NT2/D1 (cell line): ENCODE measurements around the gene DNAJC18.
A peak's percentile ranks its signal among the peaks of the same experiment; 100 is the strongest.

ENCODE experiments used
- DNase-seq: peaks from one replicate; pipeline ENCODE4 v3.0.0-alpha.2; 2011; ENCODE audit warnings: low read depth, low spot score
- H3K27me3 ChIP-seq: 2 replicates; pipeline ENCODE4 v1.6.0; 2011; ENCODE audit warnings: mild to moderate bottlenecking; ENCODE audit not compliant: insufficient read length, insufficient read depth
- H3K36me3 ChIP-seq: 2 replicates; pipeline ENCODE4 v1.6.1; 2011; ENCODE audit warnings: mild to moderate bottlenecking, low read length, mixed read lengths; ENCODE audit not compliant: insufficient read depth, insufficient read length
- H3K4me1 ChIP-seq: 2 replicates; pipeline ENCODE4 v1.5.1; 2011; ENCODE audit not compliant: insufficient read depth, insufficient read length
- H3K4me3 ChIP-seq: 2 replicates; pipeline ENCODE4 v1.5.1; 2011; ENCODE audit warnings: low read depth; ENCODE audit not compliant: insufficient read length
- H3K9ac ChIP-seq: 2 replicates; pipeline ENCODE4 v1.6.0; 2011; ENCODE audit warnings: low read depth; ENCODE audit not compliant: insufficient read length
- H3K9me3 ChIP-seq: 2 replicates; pipeline ENCODE4 v1.5.1; 2011; ENCODE audit warnings: mild to moderate bottlenecking, low read length; ENCODE audit not compliant: insufficient read depth
- SUZ12 ChIP-seq: IDR thresholded peaks from 2 replicates; pipeline ENCODE4 v1.6.1; 2011; ENCODE audit not compliant: insufficient read length, insufficient read depth; ENCODE audit errors: extremely low read depth
- YY1 ChIP-seq: IDR thresholded peaks from 2 replicates; pipeline ENCODE4 v1.6.1; 2011; ENCODE audit not compliant: insufficient read length, insufficient read depth
- ZNF274 ChIP-seq: IDR thresholded peaks from 2 replicates; pipeline ENCODE4 v1.6.1; 2011; ENCODE audit warnings: mild to moderate bottlenecking, low read depth, low read length

DNAJC18 gene

GRCh38 chr5:139431706-139432105 lies 7.6 kb downstream of the DNAJC18 start:
- no peaks in the 10 kb centered on the region for H3K9me3 ChIP-seq
- no peak for DNase-seq
- no peak for TF ChIP-seq SUZ12
- TF ChIP-seq ZNF274 = no peak
- no peak for TF ChIP-seq YY1
- no peak overlapping the region for H3K9ac ChIP-seq
- no peaks in the 10 kb centered on the region for H3K4me1 ChIP-seq
- no peak overlapping the region for H3K4me3 ChIP-seq
- H3K36me3 ChIP-seq = peaks cover 15% of the 10 kb centered on the region
- no peaks in the 10 kb centered on the region for H3K27me3 ChIP-seq

- Histone ChIP-seq H3K36me3 (peaks cover 24% of the 10 kb centered on the region), H3K9ac (no peak overlapping the region), H3K27me3 (no peaks in the 10 kb centered on the region), H3K4me3 (no peak overlapping the region), H3K9me3 (no peaks in the 10 kb centered on the region), H3K4me1 (no peaks in the 10 kb centered on the region)
- no peak for DNase-seq
- TF ChIP-seq YY1 = no peak
- no peak for TF ChIP-seq SUZ12
- TF ChIP-seq ZNF274 = no peak
Measured at GRCh38 chr5:139430015-139430414, 9.3 kb downstream of the DNAJC18 start.

GRCh38 chr5:139426203-139426885 lies 13.0 kb downstream of the DNAJC18 start:
- Histone ChIP-seq H3K36me3 (peaks cover 39% of the 10 kb centered on the region), H3K9me3 (no peaks in the 10 kb centered on the region), H3K27me3 (no peaks in the 10 kb centered on the region), H3K4me1 (no peaks in the 10 kb centered on the region), H3K9ac (no peak overlapping the region), H3K4me3 (no peak overlapping the region)
- TF ChIP-seq YY1 (no peak), SUZ12 (no peak), ZNF274 (no peak)
- no peak for DNase-seq

- H3K36me3 ChIP-seq = peaks cover 42% of the 10 kb centered on the region
- no peaks in the 10 kb centered on the region for H3K27me3 ChIP-seq
- H3K9ac ChIP-seq = no peak overlapping the region
- H3K9me3 ChIP-seq = no peaks in the 10 kb centered on the region
- H3K4me1 ChIP-seq = no peaks in the 10 kb centered on the region
- H3K4me3 ChIP-seq = no peak overlapping the region
- no peak for DNase-seq
- no peak for TF ChIP-seq YY1
- no peak for TF ChIP-seq ZNF274
- TF ChIP-seq SUZ12 = no peak
Measured at GRCh38 chr5:139425497-139425896, 13.8 kb downstream of the DNAJC18 start.

- Histone ChIP-seq H3K4me3 (no peak overlapping the region), H3K4me1 (no peaks in the 10 kb centered on the region), H3K27me3 (no peaks in the 10 kb centered on the region), H3K9me3 (no peaks in the 10 kb centered on the region), H3K9ac (no peak overlapping the region), H3K36me3 (peaks cover 47% of the 10 kb centered on the region)
- peak; percentile 40 for DNase-seq
- TF ChIP-seq ZNF274 = no peak
- no peak for TF ChIP-seq YY1
- TF ChIP-seq SUZ12 = no peak
Measured at GRCh38 chr5:139422307-139422893, 16.9 kb downstream of the DNAJC18 start.

- Histone ChIP-seq H3K36me3 (peaks cover 44% of the 10 kb centered on the region), H3K4me3 (no peak overlapping the region), H3K9ac (no peak overlapping the region), H3K9me3 (no peaks in the 10 kb centered on the region), H3K4me1 (no peaks in the 10 kb centered on the region), H3K27me3 (no peaks in the 10 kb centered on the region)
- DNase-seq = no peak
- no peak for TF ChIP-seq YY1
Measured at GRCh38 chr5:139419226-139420192, 19.8 kb downstream of the DNAJC18 start.

- H3K4me1 ChIP-seq = no peaks in the 10 kb centered on the region
- peak overlapping the region; percentile 3 for H3K9ac ChIP-seq
- H3K36me3 ChIP-seq = peaks cover 38% of the 10 kb centered on the region
- DNase-seq = no peak
- H3K9me3 ChIP-seq = no peaks in the 10 kb centered on the region
- H3K4me3 ChIP-seq = no peak overlapping the region
- H3K27me3 ChIP-seq = no peaks in the 10 kb centered on the region
- no peak for TF ChIP-seq YY1
- no peak for TF ChIP-seq SUZ12
- no peak for TF ChIP-seq ZNF274
Measured at GRCh38 chr5:139418793-139419192, 20.5 kb downstream of the DNAJC18 start.
